DND-41 (cell line): ENCODE data around the gene LRRN2.

Source experiments
- ATAC-seq: fragments of 200-7000 bp; cut with Tn5 transposase; 3 replicates; pipeline ENCODE4 v1.9.1; 2021; ENCODE audit warnings: low read depth; ENCODE audit not compliant: insufficient read depth
- DNase-seq: peaks from one replicate; pipeline ENCODE4 v3.0.0-alpha.2; 2020
- H2AFZ ChIP-seq: 2 replicates; pipeline ENCODE4 v1.6.0; 2012; ENCODE audit warnings: low read depth, low read length
- H3K27ac ChIP-seq: 2 replicates; pipeline ENCODE4 v1.5.1; 2012; ENCODE audit warnings: low read length, inconsistent platforms
- H3K27me3 ChIP-seq: fragments of 200-600 bp; sonication (generic); 2 replicates; pipeline ENCODE4 v1.6.0; 2012; ENCODE audit warnings: low read length, mild to moderate bottlenecking, inconsistent platforms; ENCODE audit not compliant: insufficient read depth, poor library complexity
- H3K36me3 ChIP-seq: 2 replicates; pipeline ENCODE4 v1.5.1; 2012; ENCODE audit warnings: low read length, inconsistent platforms; ENCODE audit not compliant: insufficient read depth
- H3K4me1 ChIP-seq: 2 replicates; pipeline ENCODE4 v1.5.1; 2012; ENCODE audit warnings: mild to moderate bottlenecking, low read length; ENCODE audit not compliant: insufficient read depth
- H3K4me2 ChIP-seq: 2 replicates; pipeline ENCODE4 v1.6.0; 2012; ENCODE audit warnings: mild to moderate bottlenecking, moderate library complexity, low read length, inconsistent platforms; ENCODE audit not compliant: insufficient read depth
- H3K4me3 ChIP-seq, 2 experiments: fragments of 200-600 bp in 1 of 2; shearing (Covaris generic) in 1 of 2; 2 replicates each; pipeline ENCODE4 v1.5.1; 2012 to 2016; ENCODE audit warnings: inconsistent platforms in 2 of 2, low read length in 2 of 2, mild to moderate bottlenecking in 2 of 2, low read depth in 1 of 2, moderate library complexity in 1 of 2
- H3K79me2 ChIP-seq: 2 replicates; pipeline ENCODE4 v1.6.0; 2012; ENCODE audit warnings: low read length, inconsistent platforms; ENCODE audit not compliant: insufficient read depth
- H3K9ac ChIP-seq: 2 replicates; pipeline ENCODE4 v1.6.0; 2012; ENCODE audit warnings: low read depth, mild to moderate bottlenecking, inconsistent platforms, low read length, moderate library complexity
- H3K9me3 ChIP-seq: 2 replicates; pipeline ENCODE4 v1.5.1; 2012; ENCODE audit warnings: low read length, moderate library complexity, mild to moderate bottlenecking, inconsistent platforms; ENCODE audit not compliant: insufficient read depth, severe bottlenecking
- H4K20me1 ChIP-seq: 2 replicates; pipeline ENCODE4 v1.6.0; 2012; ENCODE audit warnings: low read length; ENCODE audit not compliant: insufficient read depth
- EZH2 ChIP-seq: IDR thresholded peaks from 3 replicates; pipeline ENCODE4 v1.6.1; 2012; ENCODE audit warnings: borderline replicate concordance, low read depth, mild to moderate bottlenecking, moderate library complexity, low read length, inconsistent platforms; ENCODE audit not compliant: severe bottlenecking
- TF ChIP-seq, protein P1 (sequence below): IDR thresholded peaks from 2 replicates; pipeline ENCODE4 v1.5.1; 2012; ENCODE audit warnings: borderline replicate concordance, low read length, moderate library complexity, mild to moderate bottlenecking; ENCODE audit not compliant: poor library complexity, severe bottlenecking; ENCODE audit errors: extremely low read depth

The LRRN2 gene

GRCh38 chr1:204623365-204623893 is 62.1 kb downstream of the LRRN2 start:
- Histone ChIP-seq H3K36me3 (no peaks in the 10 kb centered on the region), H3K27me3 (peaks cover 3% of the 10 kb centered on the region), H3K9ac (no peak overlapping the region), H3K4me2 (no peak overlapping the region), H3K9me3 (no peaks in the 10 kb centered on the region), H2AFZ (no peak overlapping the region), H4K20me1 (no peaks in the 10 kb centered on the region), H3K27ac (no peak overlapping the region), H3K79me2 (no peaks in the 10 kb centered on the region), H3K4me3 (no peak overlapping the region), H3K4me1 (no peaks in the 10 kb centered on the region)
- DNase-seq (no peak), ATAC-seq (no peak; the same call in 2 of the 3 replicates)
- TF ChIP-seq, protein P1, sequence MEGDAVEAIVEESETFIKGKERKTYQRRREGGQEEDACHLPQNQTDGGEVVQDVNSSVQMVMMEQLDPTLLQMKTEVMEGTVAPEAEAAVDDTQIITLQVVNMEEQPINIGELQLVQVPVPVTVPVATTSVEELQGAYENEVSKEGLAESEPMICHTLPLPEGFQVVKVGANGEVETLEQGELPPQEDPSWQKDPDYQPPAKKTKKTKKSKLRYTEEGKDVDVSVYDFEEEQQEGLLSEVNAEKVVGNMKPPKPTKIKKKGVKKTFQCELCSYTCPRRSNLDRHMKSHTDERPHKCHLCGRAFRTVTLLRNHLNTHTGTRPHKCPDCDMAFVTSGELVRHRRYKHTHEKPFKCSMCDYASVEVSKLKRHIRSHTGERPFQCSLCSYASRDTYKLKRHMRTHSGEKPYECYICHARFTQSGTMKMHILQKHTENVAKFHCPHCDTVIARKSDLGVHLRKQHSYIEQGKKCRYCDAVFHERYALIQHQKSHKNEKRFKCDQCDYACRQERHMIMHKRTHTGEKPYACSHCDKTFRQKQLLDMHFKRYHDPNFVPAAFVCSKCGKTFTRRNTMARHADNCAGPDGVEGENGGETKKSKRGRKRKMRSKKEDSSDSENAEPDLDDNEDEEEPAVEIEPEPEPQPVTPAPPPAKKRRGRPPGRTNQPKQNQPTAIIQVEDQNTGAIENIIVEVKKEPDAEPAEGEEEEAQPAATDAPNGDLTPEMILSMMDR: no peak
- TF ChIP-seq EZH2: no peak

- Histone ChIP-seq H3K4me1 (no peaks in the 10 kb centered on the region), H3K4me3 (no peak overlapping the region), H3K27me3 (peaks cover 3% of the 10 kb centered on the region), H3K9me3 (no peaks in the 10 kb centered on the region), H3K27ac (no peak overlapping the region), H2AFZ (no peak overlapping the region), H3K79me2 (no peaks in the 10 kb centered on the region), H3K4me2 (no peak overlapping the region), H3K36me3 (no peaks in the 10 kb centered on the region), H4K20me1 (no peaks in the 10 kb centered on the region), H3K9ac (no peak overlapping the region)
- DNase-seq: no peak
- ATAC-seq: no peak
- TF ChIP-seq EZH2: no peak
- TF ChIP-seq, protein P1: no peak
These were observed 63.5 kb downstream of the LRRN2 start for GRCh38 chr1:204621996-204622395.

DNA sequence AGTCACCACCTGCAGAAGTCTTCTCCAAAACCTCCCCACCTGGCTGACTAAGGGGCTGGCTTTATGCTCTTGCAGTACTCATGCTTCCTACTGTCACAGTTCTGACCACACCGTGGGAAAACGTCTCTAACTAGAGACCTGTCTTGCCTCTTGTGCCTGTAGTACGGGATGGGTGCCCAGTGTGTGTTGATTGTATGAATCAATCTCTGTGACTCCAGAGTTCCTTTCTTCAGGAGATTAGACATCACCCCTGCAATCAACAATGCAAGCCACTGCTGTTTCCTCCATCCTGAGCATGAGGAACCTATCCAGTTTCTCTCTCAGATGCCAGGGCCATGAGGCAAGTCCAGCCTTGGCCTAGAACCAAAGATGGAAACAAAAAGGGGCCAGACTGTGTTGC is 64.1 kb downstream of the LRRN2 start:
- H3K4me1 ChIP-seq: no peaks in the 10 kb centered on the region
- ATAC-seq: no peak
- peaks cover 4% of the 10 kb centered on the region for H3K27me3 ChIP-seq
- no peak for TF ChIP-seq EZH2
- TF ChIP-seq, protein P1: no peak
- H3K27ac ChIP-seq: no peak overlapping the region
- H3K36me3 ChIP-seq: no peaks in the 10 kb centered on the region
- no peak overlapping the region for H3K4me3 ChIP-seq
- no peak overlapping the region for H3K9ac ChIP-seq
- DNase-seq: no peak
- H4K20me1 ChIP-seq: no peaks in the 10 kb centered on the region
- H3K4me2 ChIP-seq: no peak overlapping the region
- H2AFZ ChIP-seq: no peak overlapping the region
- no peaks in the 10 kb centered on the region for H3K9me3 ChIP-seq
- no peaks in the 10 kb centered on the region for H3K79me2 ChIP-seq

GRCh38 chr1:204619721-204620120 is 65.8 kb downstream of the LRRN2 start:
- Histone ChIP-seq H4K20me1 (no peaks in the 10 kb centered on the region), H3K27ac (no peak overlapping the region), H3K9me3 (no peaks in the 10 kb centered on the region), H3K79me2 (no peaks in the 10 kb centered on the region), H3K27me3 (peaks cover 10% of the 10 kb centered on the region), H3K9ac (no peak overlapping the region), H3K36me3 (no peaks in the 10 kb centered on the region), H3K4me2 (no peak overlapping the region), H3K4me1 (no peaks in the 10 kb centered on the region), H2AFZ (no peak overlapping the region), H3K4me3 (no peak overlapping the region)
- DNase-seq: no peak
- TF ChIP-seq, protein P1: peak; percentile 11
- no peak for TF ChIP-seq EZH2
- ATAC-seq: no peak
